Measurements from ENCODE around the gene TM4SF1. TPM values are rescaled to one million over a fixed set of nuclear protein-coding genes. Genes with fewer than 3 reads are reported as not detected.

TM4SF1 gene
- total and polyA plus RNA-seq, 9 of the 15 experiments (the other 6 are each of a cell fraction or from before 2014, with no cell fraction given): 0.06 to 0.44 (median 0.08) TPM; not detected in 4

GRCh38 chr3:149363053-149363452 lies 14.4 kb downstream of the TM4SF1 start:
- ChIA-PET CTCF (ENCODE audit: low intra/inter-chr PET ratio) (no interaction called here), POLR2A (no interaction called here)
- H3K4me3 ChIP-seq: no peak overlapping the region
- in situ Hi-C loops (cut with MboI): no loop called here
- BruUV-seq (replicated peaks): no TSS peak
- H3K4me1 ChIP-seq (replicated peaks in 1 of 2; ENCODE audit: control insufficient read depth in 2 of 2, insufficient read depth in 2 of 2, low read length in 2 of 2): no peaks in the 10 kb centered on the region
- H3K9ac ChIP-seq (ENCODE audit: insufficient read depth in 1 of 2, low read depth in 2 of 2, low read length in 2 of 2): no peak overlapping the region
- H3K9me3 ChIP-seq (replicated peaks; ENCODE audit: control insufficient read depth, insufficient read depth, low read depth, low read length): no peaks in the 10 kb centered on the region
- DNase-seq (ENCODE audit: extremely low read depth in 1 of 4, low spot score in 3 of 4): no peak
- no peaks in the 10 kb centered on the region for H3K79me2 ChIP-seq (ENCODE audit: control insufficient read depth, insufficient read depth, low read length)
- no peak overlapping the region for H3K4me2 ChIP-seq (ENCODE audit: insufficient read depth, low read length)
- H2AFZ ChIP-seq (ENCODE audit: low read depth, low read length): no peak overlapping the region
- no peak for FAIRE-seq
- H3K9me1 ChIP-seq (ENCODE audit: control insufficient read depth, insufficient read depth, low read length): no peaks in the 10 kb centered on the region
- H3K27ac ChIP-seq (ENCODE audit: extremely low read depth, low read depth, low read length): no peak overlapping the region
- H3K27me3 ChIP-seq (ENCODE audit: control insufficient read depth in 2 of 2, insufficient read depth in 2 of 2, low read length in 2 of 2): no peaks in the 10 kb centered on the region
- 0% methylated on average over 2 of the region's 2 CpGs for WGBS (ENCODE audit: insufficient coverage, low coverage, missing lambda C conversion rate)
- no peaks in the 10 kb centered on the region for H3K36me3 ChIP-seq (ENCODE audit: control insufficient read depth, insufficient read depth, low read length)
- intact Hi-C loops (cut with micrococcal nuclease): no loop called here
- H4K20me1 ChIP-seq (replicated peaks; ENCODE audit: control insufficient read depth, insufficient read depth, low read length): no peaks in the 10 kb centered on the region; the same call in 1 of the 2 replicates
- no peak for ATAC-seq
- TF ChIP-seq ZNF140 (CRISPR knock-in tag; IDR thresholded peaks at IDR 0.05) (no peak), CTBP1 (IDR thresholded peaks at IDR 0.05; ENCODE audit: borderline replicate concordance) (no peak), HLTF (IDR thresholded peaks at IDR 0.05) (no peak), ZNF511 (CRISPR knock-in tag; IDR thresholded peaks at IDR 0.05) (no peak), HDAC1 (IDR thresholded peaks at IDR 0.05) (no peak), E2F6 (IDR thresholded peaks at IDR 0.05; ENCODE audit: borderline replicate concordance in 1 of 2, extremely low read depth in 1 of 2, insufficient read depth in 1 of 2, insufficient read length in 1 of 2, low read depth in 1 of 2, low read length in 1 of 2, poor library complexity in 1 of 2, severe bottlenecking in 1 of 2) (no peak), KDM5B (IDR thresholded peaks at IDR 0.05; ENCODE audit: insufficient replicate concordance, low read depth, low read length) (no peak), CSDE1 (IDR thresholded peaks at IDR 0.05) (no peak), ELF4 (CRISPR knock-in tag; IDR thresholded peaks at IDR 0.05) (no peak)
